ENCODE results near the gene ACR. TPM values are rescaled to one million over a fixed set of nuclear protein-coding genes. Genes with fewer than 3 reads are reported as not detected.

The ACR gene
- total RNA-seq, 1 donor from 2014 or later = not detected

GRCh38 chr22:50708474-50708873, 29.5 kb upstream of the ACR start:
- H3K4me3 Mint-ChIP-seq (ENCODE audit: low read depth) = no peak overlapping the region
- peaks cover 8% of the 10 kb centered on the region for H3K36me3 Mint-ChIP-seq (ENCODE audit: insufficient read depth)
- TF ChIP-seq CTCF (IDR thresholded peaks at IDR 0.05; ENCODE audit: unreplicated experiment) = no peak
- H3K4me1 Mint-ChIP-seq (ENCODE audit: low read depth) = peaks cover 7% of the 10 kb centered on the region
- H3K27me3 Mint-ChIP-seq = no peaks in the 10 kb centered on the region
- DNase-seq (ENCODE audit: low spot score, unreplicated experiment) = no peak
- H3K9me3 Mint-ChIP-seq (ENCODE audit: low read depth) = no peaks in the 10 kb centered on the region
- no peak overlapping the region for H3K27ac Mint-ChIP-seq

GRCh38 chr22:50708996-50709395, 29.0 kb upstream of the ACR start:
- no peak for DNase-seq (ENCODE audit: low spot score, unreplicated experiment)
- Mint-ChIP-seq H3K27ac (no peak overlapping the region), H3K9me3 (ENCODE audit: low read depth) (no peaks in the 10 kb centered on the region), H3K4me3 (ENCODE audit: low read depth) (no peak overlapping the region), H3K27me3 (no peaks in the 10 kb centered on the region), H3K4me1 (ENCODE audit: low read depth) (peaks cover 7% of the 10 kb centered on the region), H3K36me3 (ENCODE audit: insufficient read depth) (peaks cover 7% of the 10 kb centered on the region)
- TF ChIP-seq CTCF (IDR thresholded peaks at IDR 0.05; ENCODE audit: unreplicated experiment) = no peak

GRCh38 chr22:50710221-50710620, 27.8 kb upstream of the ACR start:
- H3K4me3 Mint-ChIP-seq (ENCODE audit: low read depth) = no peak overlapping the region
- peaks cover 4% of the 10 kb centered on the region for H3K4me1 Mint-ChIP-seq (ENCODE audit: low read depth)
- peaks cover 7% of the 10 kb centered on the region for H3K36me3 Mint-ChIP-seq (ENCODE audit: insufficient read depth)
- no peak overlapping the region for H3K27ac Mint-ChIP-seq
- H3K9me3 Mint-ChIP-seq (ENCODE audit: low read depth) = no peaks in the 10 kb centered on the region
- H3K27me3 Mint-ChIP-seq = no peaks in the 10 kb centered on the region
- DNase-seq (ENCODE audit: low spot score, unreplicated experiment) = no peak
- TF ChIP-seq CTCF (IDR thresholded peaks at IDR 0.05; ENCODE audit: unreplicated experiment) = no peak

- DNase-seq (ENCODE audit: low spot score, unreplicated experiment) = no peak
- peaks cover 7% of the 10 kb centered on the region for H3K36me3 Mint-ChIP-seq (ENCODE audit: insufficient read depth)
- no peaks in the 10 kb centered on the region for H3K27me3 Mint-ChIP-seq
- no peak overlapping the region for H3K4me3 Mint-ChIP-seq (ENCODE audit: low read depth)
- no peak overlapping the region for H3K27ac Mint-ChIP-seq
- peaks cover 3% of the 10 kb centered on the region for H3K4me1 Mint-ChIP-seq (ENCODE audit: low read depth)
- H3K9me3 Mint-ChIP-seq (ENCODE audit: low read depth) = no peaks in the 10 kb centered on the region
- no peak for TF ChIP-seq CTCF (IDR thresholded peaks at IDR 0.05; ENCODE audit: unreplicated experiment)
These were observed 27.1 kb upstream of the ACR start for GRCh38 chr22:50710886-50711285.

GRCh38 chr22:50711446-50712340, 26.3 kb upstream of the ACR start:
- Mint-ChIP-seq H3K36me3 (ENCODE audit: insufficient read depth) (peaks cover 5% of the 10 kb centered on the region), H3K9me3 (ENCODE audit: low read depth) (no peaks in the 10 kb centered on the region), H3K4me1 (ENCODE audit: low read depth) (no peaks in the 10 kb centered on the region), H3K27me3 (peaks cover 6% of the 10 kb centered on the region), H3K27ac (no peak overlapping the region), H3K4me3 (ENCODE audit: low read depth) (no peak overlapping the region)
- TF ChIP-seq CTCF (IDR thresholded peaks at IDR 0.05; ENCODE audit: unreplicated experiment) = no peak
- no peak for DNase-seq (ENCODE audit: low spot score, unreplicated experiment)
